Activated CD4-positive, alpha-beta memory T cell treated with anti-CD3 and anti-CD28 coated beads for 36 hours (primary cell): Measurements from ENCODE around the gene CD58. TPM values are rescaled to one million over a fixed set of nuclear protein-coding genes. Genes with fewer than 3 reads are reported as not detected.
"Not testable (repeated sequence)": the region's sequence is repeated elsewhere in the genome, so short reads cannot be mapped to it uniquely, and the experiment has no call there.

Source experiments
- CTCF ChIA-PET: fragments of 350-600 bp; sonication (Branson Sonifier 250); formaldehyde crosslinking; loops from one replicate; lab custom pipeline; 2021; ENCODE audit warnings: antibody characterized with exemption, inconsistent platforms; lab: Charles Lee
- POLR2A ChIA-PET: fragments of 350-600 bp; sonication (Branson Sonifier 250); formaldehyde crosslinking; loops from one replicate; lab custom pipeline; 2021; ENCODE audit warnings: antibody characterized with exemption; lab: Charles Lee
- DNase-seq: peaks from one replicate; pipeline ENCODE4 v3.0.0-alpha.2; 2020
- H3K27ac Mint-ChIP-seq: one replicate; pipeline ENCODE4 v1.8.0; 2021; ENCODE audit warnings: mixed read lengths
- H3K27me3 Mint-ChIP-seq: one replicate; pipeline ENCODE4 v1.8.0; 2021; ENCODE audit warnings: mixed read lengths
- H3K36me3 Mint-ChIP-seq: one replicate; pipeline ENCODE4 v1.8.0; 2021; ENCODE audit warnings: mixed read lengths
- H3K4me1 Mint-ChIP-seq: one replicate; pipeline ENCODE4 v1.8.0; 2021; ENCODE audit warnings: low read depth, mixed read lengths
- H3K4me3 Mint-ChIP-seq: one replicate; pipeline ENCODE4 v1.8.0; 2021; ENCODE audit warnings: mild to moderate bottlenecking, mixed read lengths
- H3K9me3 Mint-ChIP-seq: one replicate; pipeline ENCODE4 v1.8.0; 2021; ENCODE audit warnings: mixed read lengths
- intact Hi-C: fragments of 100-400 bp; cut with micrococcal nuclease; formaldehyde crosslinking; loops from one replicate; pipeline ENCODE4 v1.15.1; 2023
- total RNA-seq, 2 experiments: library from RNA; stranded (reverse); gene quantifications; one replicate each; pipeline ENCODE4 v1.2.3, GENCODE V29; 2021

The CD58 gene
- total RNA-seq, 2 experiments from 2014 or later = 21.9 to 27.2 TPM

DNA sequence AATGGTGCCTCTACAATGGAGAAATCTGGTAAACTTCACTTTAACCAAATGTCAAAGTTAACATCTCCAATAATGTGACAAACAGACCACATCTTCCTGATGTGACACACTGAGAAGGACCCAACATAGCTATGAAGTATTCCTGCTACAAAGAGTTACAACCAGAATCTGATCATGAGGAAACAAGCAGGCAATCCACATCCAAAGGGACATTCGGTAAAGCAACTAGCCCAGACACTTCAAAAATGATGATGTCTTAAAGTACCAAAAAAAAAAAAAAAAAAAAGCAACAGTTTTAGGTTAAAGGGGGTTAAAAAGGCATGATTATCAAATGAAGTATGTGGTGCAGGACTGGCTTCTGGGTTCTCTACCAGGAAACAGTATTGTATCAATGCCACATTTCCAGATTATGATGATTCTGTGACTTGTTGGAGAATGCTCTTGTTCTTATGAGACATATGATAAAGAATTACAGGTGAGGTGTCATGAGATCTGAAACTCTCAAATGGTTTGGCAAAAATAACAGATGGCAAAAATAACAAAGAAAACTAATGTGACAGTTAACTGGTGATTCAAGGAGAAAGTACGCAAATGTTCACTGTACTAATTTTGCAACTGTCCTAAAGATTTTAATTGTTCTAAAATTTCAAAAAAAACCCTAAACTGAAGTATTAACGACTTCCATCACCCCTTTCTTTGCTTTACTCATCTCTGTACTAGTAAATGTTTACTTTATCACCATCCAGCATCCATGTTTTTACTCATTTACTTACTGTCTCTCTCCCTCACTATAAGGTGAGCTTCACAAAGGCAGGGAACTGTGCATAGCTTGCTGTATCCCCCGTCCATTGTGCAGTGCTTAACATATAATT, 2.8 kb downstream of the CD58 start:
- Mint-ChIP-seq H3K27ac (peak overlapping the region; percentile 20), H3K4me3 (peak overlapping the region; percentile 99), H3K9me3 (peaks cover 19% of the 10 kb centered on the region), H3K4me1 (peaks cover 74% of the 10 kb centered on the region), H3K36me3 (peaks cover 38% of the 10 kb centered on the region), H3K27me3 (no peaks in the 10 kb centered on the region)
- POLR2A ChIA-PET = interaction anchor here (0.6 to 2.4 kb wide), 7 partner anchors 8 to 95 kb away, joined by 3 to 22 read pairs (median 4); no protein-coding TSS in a partner anchor
- CTCF ChIA-PET = interaction anchor here (0.9 to 1.8 kb wide), 8 partner anchors 11 to 429 kb away, joined by 3 to 9 read pairs (median 4); no protein-coding TSS in a partner anchor
- no peak for DNase-seq
- intact Hi-C loops = loop anchor here (2.0 kb wide), 1 partner anchor 63 kb away; no protein-coding TSS in a partner anchor

DNA sequence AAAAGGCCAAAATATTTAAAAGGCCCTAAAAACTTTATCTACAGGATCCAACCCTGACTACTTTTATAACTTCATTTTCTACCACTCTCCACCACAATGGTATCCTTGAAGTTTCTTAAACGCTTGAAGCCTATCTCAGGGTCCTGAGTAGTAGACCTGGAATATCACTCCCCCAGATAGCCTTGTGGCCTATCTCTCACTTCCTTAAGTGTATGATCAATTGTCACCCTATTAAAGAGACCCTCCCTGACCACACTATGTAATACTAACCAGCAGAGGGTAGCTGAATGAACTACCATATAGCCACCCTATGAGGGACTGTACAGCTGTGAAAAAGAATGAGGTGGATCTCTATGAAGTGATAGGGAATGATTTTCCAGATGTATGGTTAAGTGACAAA, 5.6 kb downstream of the CD58 start:
- Mint-ChIP-seq H3K4me3 (no peak overlapping the region), H3K27ac (no peak overlapping the region), H3K4me1 (peaks cover 85% of the 10 kb centered on the region), H3K27me3 (no peaks in the 10 kb centered on the region), H3K36me3 (peaks cover 46% of the 10 kb centered on the region), H3K9me3 (peaks cover 25% of the 10 kb centered on the region)
- CTCF ChIA-PET = no interaction called here
- DNase-seq = no peak
- POLR2A ChIA-PET = no interaction called here
- intact Hi-C loops = no loop called here

DNA sequence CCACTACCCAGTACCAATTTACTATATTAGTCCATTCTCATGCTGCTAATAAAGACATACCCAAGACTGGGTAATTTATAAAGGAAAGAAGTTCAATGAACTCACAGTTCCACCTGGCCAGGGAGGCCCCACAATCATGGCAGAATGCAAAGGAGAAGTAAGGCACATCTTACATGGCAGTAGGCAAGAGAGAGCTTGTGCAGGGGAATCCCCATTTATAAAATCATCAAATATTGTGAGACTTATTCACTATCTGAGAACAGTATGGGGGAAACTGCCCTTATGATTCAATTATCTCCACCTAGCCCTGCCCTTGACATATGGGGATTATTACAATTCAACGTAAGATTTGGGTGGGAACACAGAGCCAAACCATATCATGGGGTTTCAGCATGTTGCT, 6.4 kb downstream of the CD58 start:
- DNase-seq = no peak
- ChIA-PET POLR2A (no interaction called here), CTCF (no interaction called here)
- peaks cover 38% of the 10 kb centered on the region for H3K36me3 Mint-ChIP-seq
- peaks cover 84% of the 10 kb centered on the region for H3K4me1 Mint-ChIP-seq
- no peaks in the 10 kb centered on the region for H3K27me3 Mint-ChIP-seq
- H3K4me3 Mint-ChIP-seq = no peak overlapping the region
- H3K9me3 Mint-ChIP-seq = peaks cover 25% of the 10 kb centered on the region
- intact Hi-C loops = no loop called here
- H3K27ac Mint-ChIP-seq = peak overlapping the region; percentile 18

DNA sequence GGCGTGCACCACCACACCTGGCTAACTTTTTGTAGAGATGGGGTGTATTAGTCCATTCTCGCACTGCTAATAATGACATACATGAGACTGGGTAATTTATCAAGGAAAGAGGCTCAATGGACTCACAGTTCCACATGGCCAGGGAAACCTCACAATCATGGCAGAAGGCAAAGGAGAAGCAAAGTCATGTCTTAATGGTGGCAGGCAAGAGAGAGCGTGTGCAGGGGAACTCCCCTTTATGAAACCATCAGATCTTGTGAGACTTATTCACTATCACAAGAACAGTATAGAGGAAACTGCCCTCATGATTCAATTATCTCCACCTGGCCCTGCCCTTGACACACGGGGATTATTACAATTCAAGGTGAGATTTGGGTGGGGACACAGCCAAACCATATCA, 8.4 kb downstream of the CD58 start:
- H3K27me3 Mint-ChIP-seq, POLR2A ChIA-PET, H3K27ac Mint-ChIP-seq, DNase-seq, CTCF ChIA-PET, intact Hi-C loops, H3K4me3 Mint-ChIP-seq: not testable (repeated sequence)
- Mint-ChIP-seq H3K9me3 (peaks cover 25% of the 10 kb centered on the region), H3K36me3 (peaks cover 37% of the 10 kb centered on the region), H3K4me1 (peaks cover 84% of the 10 kb centered on the region)

DNA sequence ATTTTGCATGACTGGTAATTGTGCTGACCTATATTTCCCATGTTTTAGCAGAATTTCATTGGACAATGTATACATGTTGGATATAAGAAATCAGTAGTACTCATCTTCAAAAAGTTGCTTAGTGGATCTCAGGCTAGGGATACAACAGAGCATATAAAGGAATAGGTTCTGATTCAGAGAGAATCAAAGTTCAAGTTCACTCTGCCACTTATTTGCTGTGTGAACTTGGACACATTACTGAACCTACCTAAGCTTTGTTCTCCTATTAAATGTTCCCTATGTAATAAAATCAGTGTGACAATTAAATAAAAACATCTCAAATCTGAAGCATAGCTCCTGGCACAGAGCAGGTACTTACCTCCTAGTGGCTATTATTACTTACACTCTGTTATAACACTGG, 9.3 kb downstream of the CD58 start:
- Mint-ChIP-seq H3K27ac (no peak overlapping the region), H3K4me1 (peaks cover 90% of the 10 kb centered on the region), H3K27me3 (no peaks in the 10 kb centered on the region), H3K9me3 (peaks cover 25% of the 10 kb centered on the region), H3K36me3 (peaks cover 37% of the 10 kb centered on the region), H3K4me3 (no peak overlapping the region)
- DNase-seq = no peak
- ChIA-PET POLR2A (no interaction called here), CTCF (no interaction called here)
- intact Hi-C loops = no loop called here

DNA sequence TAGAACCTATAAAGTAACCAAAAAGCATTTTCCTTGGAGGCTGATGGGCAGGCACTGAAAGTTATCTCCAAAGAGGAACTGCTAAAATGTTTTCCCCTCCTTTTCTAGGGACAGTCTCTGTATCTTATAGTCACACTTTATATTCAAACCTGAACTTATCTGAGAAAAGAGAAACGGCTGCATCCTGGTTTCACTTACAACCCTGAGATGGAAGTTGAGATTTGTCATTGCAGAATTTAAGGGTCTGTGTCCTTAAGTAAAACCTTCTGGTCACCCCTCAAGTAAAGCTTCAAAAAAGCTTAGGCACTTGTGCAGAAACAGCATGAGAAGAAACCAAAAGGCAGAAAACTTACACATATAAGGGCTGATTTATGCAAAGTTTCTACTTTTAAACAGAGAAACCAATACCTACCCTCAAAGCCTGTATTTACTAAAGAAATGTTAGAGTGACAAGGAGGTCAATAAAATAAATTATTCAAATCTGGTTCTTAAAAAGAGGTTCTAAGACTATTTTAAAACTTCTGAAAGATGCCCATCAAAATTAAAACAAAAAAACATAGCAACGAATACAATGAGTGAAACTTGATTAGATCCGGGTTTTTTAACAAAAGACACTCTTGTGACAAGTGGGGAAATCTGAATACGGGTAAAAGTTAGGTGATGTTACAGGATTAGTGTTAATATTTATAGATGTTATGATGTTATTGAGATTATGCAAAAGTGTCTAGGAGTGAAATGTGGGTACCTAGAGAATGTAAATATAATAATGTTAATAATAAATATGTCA, 9.9 kb downstream of the CD58 start:
- no peaks in the 10 kb centered on the region for H3K27me3 Mint-ChIP-seq
- intact Hi-C loops = no loop called here
- H3K27ac Mint-ChIP-seq = peak overlapping the region; percentile 20
- no peak for DNase-seq
- ChIA-PET CTCF (no interaction called here), POLR2A (interaction anchor here (1.0 to 1.3 kb wide), 2 partner anchors 8 to 46 kb away, joined by 3 to 4 read pairs; no protein-coding TSS in a partner anchor)
- peaks cover 25% of the 10 kb centered on the region for H3K9me3 Mint-ChIP-seq
- no peak overlapping the region for H3K4me3 Mint-ChIP-seq
- H3K36me3 Mint-ChIP-seq = peaks cover 32% of the 10 kb centered on the region
- peaks cover 90% of the 10 kb centered on the region for H3K4me1 Mint-ChIP-seq

DNA sequence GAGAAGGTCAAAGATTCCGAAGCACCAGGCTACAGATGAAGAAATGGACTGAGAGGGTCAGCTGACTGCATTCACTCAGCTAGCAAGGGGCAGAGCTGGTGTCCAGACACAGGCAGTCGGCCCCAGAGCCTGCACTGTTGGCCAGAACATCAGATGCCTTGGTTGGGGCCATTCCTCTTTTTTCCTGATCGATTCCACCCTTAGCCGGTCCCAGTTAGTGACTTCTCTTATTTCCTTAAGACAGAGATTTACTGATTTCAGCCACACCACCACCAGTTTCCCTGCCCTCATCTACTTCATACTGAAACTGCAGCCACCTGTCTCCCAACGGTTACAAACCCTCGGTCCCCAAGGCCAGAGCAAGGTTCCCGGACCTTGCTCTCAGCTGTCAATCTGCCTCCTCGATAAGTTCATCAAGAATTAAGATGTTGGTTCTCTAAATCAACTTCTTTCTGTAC, 11.5 kb downstream of the CD58 start:
- ChIA-PET POLR2A (interaction anchor here (1.3 kb wide), 1 partner anchor 10 kb away, joined by 4 read pairs; no protein-coding TSS in a partner anchor), CTCF (no interaction called here)
- intact Hi-C loops = loop anchor here (5.0 to 10.0 kb wide), 2 partner anchors 268 to 805 kb away; partner anchors contain the start of gene MAN1A2
- Mint-ChIP-seq H3K27ac (no peak overlapping the region), H3K36me3 (peaks cover 23% of the 10 kb centered on the region), H3K9me3 (peaks cover 18% of the 10 kb centered on the region), H3K27me3 (no peaks in the 10 kb centered on the region), H3K4me3 (no peak overlapping the region), H3K4me1 (peaks cover 90% of the 10 kb centered on the region)
- no peak for DNase-seq

DNA sequence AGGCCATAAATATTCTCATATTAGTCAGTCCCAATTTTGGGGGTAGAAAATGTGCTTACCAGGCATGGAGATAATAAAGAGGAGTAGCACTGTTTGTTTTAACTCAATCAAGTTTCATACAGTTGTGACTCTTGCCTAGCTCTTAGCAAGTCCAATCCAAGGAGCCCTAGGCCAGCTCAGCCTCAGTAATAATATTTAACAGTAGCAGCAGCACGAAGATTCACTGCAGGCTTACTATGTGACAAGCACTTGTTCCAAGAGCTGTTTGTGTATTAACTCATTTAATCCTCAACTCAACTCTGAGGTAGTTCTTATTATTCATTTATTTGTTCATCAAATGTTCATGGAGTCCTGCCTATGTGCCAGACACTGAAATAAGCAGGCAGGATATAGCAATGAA, 12.3 kb downstream of the CD58 start:
- H3K27me3 Mint-ChIP-seq = no peaks in the 10 kb centered on the region
- H3K9me3 Mint-ChIP-seq = peaks cover 12% of the 10 kb centered on the region
- DNase-seq = no peak
- POLR2A ChIA-PET = no interaction called here
- peaks cover 85% of the 10 kb centered on the region for H3K4me1 Mint-ChIP-seq
- intact Hi-C loops = loop anchor here (5.0 to 10.0 kb wide), 2 partner anchors 269 to 806 kb away; partner anchors contain the start of gene MAN1A2
- H3K27ac Mint-ChIP-seq = no peak overlapping the region
- H3K4me3 Mint-ChIP-seq = no peak overlapping the region
- CTCF ChIA-PET = no interaction called here
- H3K36me3 Mint-ChIP-seq = peaks cover 16% of the 10 kb centered on the region

DNA sequence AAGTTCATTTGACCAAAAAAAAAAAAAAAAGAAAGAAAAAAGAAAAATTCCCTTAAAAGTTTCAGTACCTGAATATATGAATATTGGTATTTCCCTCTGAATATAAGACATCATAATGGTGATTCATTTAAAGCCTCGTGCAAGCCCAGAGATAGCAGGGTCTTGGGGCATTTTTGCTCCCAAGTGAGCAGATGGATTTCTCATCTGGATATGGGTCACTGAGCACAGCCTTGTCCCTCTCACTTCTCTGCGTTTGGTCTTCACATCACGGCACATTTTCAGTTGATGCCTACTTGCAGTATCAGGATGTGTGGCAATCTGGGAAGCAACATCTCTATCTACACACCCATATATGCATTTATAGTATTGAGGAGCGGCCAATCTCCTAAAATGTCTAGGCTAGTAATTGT, 12.7 kb downstream of the CD58 start:
- peak; percentile 43 for DNase-seq
- Mint-ChIP-seq H3K9me3 (peaks cover 8% of the 10 kb centered on the region), H3K36me3 (peaks cover 15% of the 10 kb centered on the region), H3K27ac (peak overlapping the region; percentile 91), H3K4me3 (peak overlapping the region; percentile 33), H3K4me1 (peaks cover 85% of the 10 kb centered on the region), H3K27me3 (no peaks in the 10 kb centered on the region)
- POLR2A ChIA-PET = interaction anchor here (0.7 to 2.1 kb wide), 2 partner anchors 54 to 249 kb away, joined by 3 to 10 read pairs; no protein-coding TSS in a partner anchor
- CTCF ChIA-PET = interaction anchor here (2.3 kb wide), 1 partner anchor 37 kb away, joined by 6 read pairs; no protein-coding TSS in a partner anchor
- intact Hi-C loops = loop anchor here (5.0 to 10.0 kb wide), 2 partner anchors 269 to 807 kb away; partner anchors contain the start of gene MAN1A2

DNA sequence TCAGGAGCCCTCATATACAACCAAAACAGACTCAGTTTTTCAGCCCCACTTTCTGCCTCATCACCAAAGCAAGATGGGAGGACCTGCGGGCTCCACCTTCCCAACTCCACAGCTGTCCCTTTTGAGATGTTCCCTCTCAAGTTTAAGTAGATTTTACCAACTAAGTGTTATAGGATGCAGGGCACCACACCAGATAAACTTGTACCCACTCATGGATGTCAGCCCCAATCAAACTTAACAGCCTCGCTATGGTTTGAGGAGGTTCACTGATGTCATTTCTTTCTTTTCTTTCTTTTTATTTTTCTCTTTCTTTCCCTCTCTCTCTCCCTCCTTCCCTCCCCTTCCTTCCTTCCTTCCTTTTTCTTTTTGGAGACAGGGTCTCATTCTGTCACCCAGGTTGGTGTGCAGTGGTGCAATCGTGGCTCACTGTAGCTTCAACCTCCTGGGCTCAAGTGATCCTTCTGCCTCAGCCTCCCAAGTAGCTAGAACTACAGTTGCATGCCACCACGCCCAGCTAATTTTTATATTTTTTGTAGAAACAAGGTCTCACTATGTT, 13.4 kb downstream of the CD58 start:
- peaks cover 81% of the 10 kb centered on the region for H3K4me1 Mint-ChIP-seq
- no peaks in the 10 kb centered on the region for H3K27me3 Mint-ChIP-seq
- no peak for DNase-seq
- intact Hi-C loops = loop anchor here (2.0 to 10.0 kb wide), 4 partner anchors 139 to 807 kb away; partner anchors contain the start of gene MAN1A2
- peaks cover 7% of the 10 kb centered on the region for H3K36me3 Mint-ChIP-seq
- ChIA-PET POLR2A (interaction anchor here (0.6 to 2.1 kb wide), 15 partner anchors 10 to 252 kb away, joined by 3 to 22 read pairs (median 6); no protein-coding TSS in a partner anchor), CTCF (interaction anchor here (0.7 to 2.5 kb wide), 16 partner anchors 12 to 418 kb away, joined by 3 to 20 read pairs (median 4); partner anchors contain the start of gene CD58)
- H3K4me3 Mint-ChIP-seq = peak overlapping the region; percentile 33
- H3K27ac Mint-ChIP-seq = peak overlapping the region; percentile 91
- H3K9me3 Mint-ChIP-seq = peaks cover 1% of the 10 kb centered on the region
